HK-2 (cell line): ENCODE measurements around the gene ODAD4.
A peak's percentile ranks its signal among the peaks of the same experiment; 100 is the strongest.

Experiments
- DNase-seq: peaks from one replicate; pipeline ENCODE4 v3.0.0-alpha.2; 2018; ENCODE audit not compliant: unreplicated experiment

The ODAD4 gene

GRCh38 chr17:41939693-41940090 is 9.3 kb downstream of the ODAD4 start:
- DNase-seq, result no peak

- DNase-seq, result no peak
Observed at GRCh38 chr17:41941168-41941567, 10.8 kb downstream of the ODAD4 start.

GRCh38 chr17:41942626-41943373 is 12.4 kb downstream of the ODAD4 start:
- DNase-seq, result no peak

- no peak for DNase-seq
Observed at GRCh38 chr17:41943492-41943891, 13.1 kb downstream of the ODAD4 start.

- DNase-seq, result no peak
Observed at GRCh38 chr17:41944943-41945342, 14.5 kb downstream of the ODAD4 start.

- DNase-seq, result no peak
Observed at GRCh38 chr17:41948762-41949460, 18.5 kb downstream of the ODAD4 start.

GRCh38 chr17:41956522-41956921 is 26.1 kb downstream of the ODAD4 start:
- no peak for DNase-seq

GRCh38 chr17:41957031-41957868 is 26.8 kb downstream of the ODAD4 start:
- peak; percentile 59 for DNase-seq

- no peak for DNase-seq
Observed at GRCh38 chr17:41957869-41958439, 27.5 kb downstream of the ODAD4 start.

GRCh38 chr17:41959030-41959335 is 28.6 kb downstream of the ODAD4 start:
- no peak for DNase-seq

- peak; percentile 50 for DNase-seq
Observed at GRCh38 chr17:41959336-41960095, 29.1 kb downstream of the ODAD4 start.

- DNase-seq, result no peak
Observed at GRCh38 chr17:41962111-41962510, 31.7 kb downstream of the ODAD4 start.

- peak; percentile 58 for DNase-seq
Observed at GRCh38 chr17:41962768-41963434, 32.5 kb downstream of the ODAD4 start.

- peak; percentile 77 for DNase-seq
Observed at GRCh38 chr17:41965694-41966462, 35.5 kb downstream of the ODAD4 start.

- DNase-seq, result peak; percentile 86
Observed at GRCh38 chr17:41966463-41967140, 36.2 kb downstream of the ODAD4 start, which contains the start of gene CNP. Gene CNP, plus strand, starts transcription at chr17:41966795. Its CDS starts 90 bp downstream, at chr17:41966885.

- peak; percentile 41 for DNase-seq
Observed at GRCh38 chr17:41967141-41967920, 36.9 kb downstream of the ODAD4 start.

GRCh38 chr17:41967921-41968578 is 37.6 kb downstream of the ODAD4 start:
- no peak for DNase-seq

- DNase-seq, result no peak
Observed at GRCh38 chr17:41968676-41969075, 38.3 kb downstream of the ODAD4 start.
